Measurements from ENCODE around the gene PCSK5. TPM values are rescaled to one million over a fixed set of nuclear protein-coding genes. Genes with fewer than 3 reads are reported as not detected.

Gene PCSK5
- total RNA-seq, 1 experiment from 2014 or later: 7.5 TPM

GRCh38 chr9:76246680-76247079, 356.2 kb downstream of the PCSK5 start:
- H3K4me1 ChIP-seq (ENCODE audit: insufficient read depth, low read length): no peaks in the 10 kb centered on the region
- no peak overlapping the region for H4K91ac ChIP-seq (ENCODE audit: insufficient read length, low read depth, low read length)
- no peak overlapping the region for H3K4me2 ChIP-seq (ENCODE audit: insufficient read depth, insufficient read length, low read length)
- H2AK5ac ChIP-seq (ENCODE audit: insufficient read length, low read length): no peak overlapping the region
- no peak overlapping the region for H3K23ac ChIP-seq (ENCODE audit: insufficient read length, low read depth, low read length)
- Mint-ChIP-seq H3K27me3 (ENCODE audit: low read depth) (no peaks in the 10 kb centered on the region; the same call in 1 of the 2 replicates), H3K4me1 (no peaks in the 10 kb centered on the region), H3K36me3 (ENCODE audit: insufficient read depth in 1 of 3, low read depth in 3 of 3) (no peaks in the 10 kb centered on the region; a peak in 1 of 7 replicates), H3K27ac (no peak overlapping the region), H3K9me3 (no peaks in the 10 kb centered on the region), H3K4me3 (no peak overlapping the region)
- TF ChIP-seq, protein P1, sequence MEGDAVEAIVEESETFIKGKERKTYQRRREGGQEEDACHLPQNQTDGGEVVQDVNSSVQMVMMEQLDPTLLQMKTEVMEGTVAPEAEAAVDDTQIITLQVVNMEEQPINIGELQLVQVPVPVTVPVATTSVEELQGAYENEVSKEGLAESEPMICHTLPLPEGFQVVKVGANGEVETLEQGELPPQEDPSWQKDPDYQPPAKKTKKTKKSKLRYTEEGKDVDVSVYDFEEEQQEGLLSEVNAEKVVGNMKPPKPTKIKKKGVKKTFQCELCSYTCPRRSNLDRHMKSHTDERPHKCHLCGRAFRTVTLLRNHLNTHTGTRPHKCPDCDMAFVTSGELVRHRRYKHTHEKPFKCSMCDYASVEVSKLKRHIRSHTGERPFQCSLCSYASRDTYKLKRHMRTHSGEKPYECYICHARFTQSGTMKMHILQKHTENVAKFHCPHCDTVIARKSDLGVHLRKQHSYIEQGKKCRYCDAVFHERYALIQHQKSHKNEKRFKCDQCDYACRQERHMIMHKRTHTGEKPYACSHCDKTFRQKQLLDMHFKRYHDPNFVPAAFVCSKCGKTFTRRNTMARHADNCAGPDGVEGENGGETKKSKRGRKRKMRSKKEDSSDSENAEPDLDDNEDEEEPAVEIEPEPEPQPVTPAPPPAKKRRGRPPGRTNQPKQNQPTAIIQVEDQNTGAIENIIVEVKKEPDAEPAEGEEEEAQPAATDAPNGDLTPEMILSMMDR (conservative IDR thresholded peaks at IDR 0.05): no peak
- DNase-seq: no peak
- no peak overlapping the region for H3T11ph ChIP-seq (ENCODE audit: low read length)
- H4K8ac ChIP-seq (replicated peaks; ENCODE audit: insufficient read length, low read depth, low read length): no peak overlapping the region
- H3K79me2 ChIP-seq (ENCODE audit: insufficient read depth, low read length): no peaks in the 10 kb centered on the region
- no peaks in the 10 kb centered on the region for H4K20me1 ChIP-seq (ENCODE audit: control insufficient read depth, insufficient read depth, insufficient read length)
- no peak overlapping the region for H2BK120ac ChIP-seq (ENCODE audit: low read depth, low read length, poor library complexity, severe bottlenecking)
- H2BK12ac ChIP-seq (ENCODE audit: insufficient read length, low read depth, low read length): no peak overlapping the region
- no peak overlapping the region for H3K56ac ChIP-seq (ENCODE audit: insufficient read length, low read depth, low read length)
- H3K9me3 ChIP-seq (ENCODE audit: control insufficient read depth, low read depth, low read length): no peaks in the 10 kb centered on the region
- H3K18ac ChIP-seq (ENCODE audit: insufficient read length, low read depth, low read length): no peak overlapping the region
- H3K4ac ChIP-seq (ENCODE audit: low read depth, low read length): no peak overlapping the region
- no peak overlapping the region for H2BK5ac ChIP-seq (ENCODE audit: insufficient read length, low read length)
- no peak overlapping the region for H2AFZ ChIP-seq (ENCODE audit: low read length)
- no peak overlapping the region for H3K9ac ChIP-seq (ENCODE audit: extremely low read depth, insufficient read length, low read length)
- no CpG with 5 or more reads among the region's 9 CpGs for WGBS (ENCODE audit: extremely low coverage, insufficient read length, low lambda C conversion rate)
- H2BK20ac ChIP-seq (ENCODE audit: low read depth, low read length, poor library complexity, severe bottlenecking): no peak overlapping the region
- no peak overlapping the region for H4K5ac ChIP-seq (ENCODE audit: insufficient read length, low read depth, low read length)
- H3K14ac ChIP-seq (ENCODE audit: insufficient read depth, low read length): no peak overlapping the region
- H3K23me2 ChIP-seq (ENCODE audit: insufficient read length, low read depth, low read length, poor library complexity, severe bottlenecking): no peaks in the 10 kb centered on the region
- no peaks in the 10 kb centered on the region for H3K79me1 ChIP-seq (ENCODE audit: insufficient read depth, low read depth, low read length, poor library complexity, severe bottlenecking)
- no peaks in the 10 kb centered on the region for H3K27me3 ChIP-seq (ENCODE audit: insufficient read depth, low read length)
- no peak overlapping the region for H2BK15ac ChIP-seq (ENCODE audit: low read depth, low read length)
- H3K27ac ChIP-seq (ENCODE audit: insufficient read length, low read depth, low read length): no peak overlapping the region

Data from H9 (cell line).